Uterus (tissue), 4 donors: ENCODE data around the gene HOTAIR. TPM values are rescaled to one million over a fixed set of nuclear protein-coding genes. Genes with fewer than 3 reads are reported as not detected.

ENCODE experiments used
- DNase-seq, 2 donors: peaks; one replicate each; pipeline ENCODE4 v3.0.0-alpha.2; 2019 to 2020
- H3K27ac ChIP-seq, 2 donors: fragments of 200-600 bp; sonication (generic); 1 replicate in 1 of 2; 2 replicates in 1 of 2; pipeline ENCODE4 v1.5.1; 2016 to 2018
- H3K27me3 ChIP-seq, 2 donors: fragments of 200-600 bp; sonication (generic); one replicate each; pipeline ENCODE4 v1.5.1; 2018 to 2019; ENCODE audit warnings: control low read depth in 1 of 2
- H3K36me3 ChIP-seq, 2 donors: fragments of 200-600 bp; sonication (generic); one replicate each; pipeline ENCODE4 v1.5.1; 2019; ENCODE audit warnings: control low read depth in 1 of 2
- H3K4me1 ChIP-seq, 2 donors: fragments of 200-600 bp; sonication (generic); one replicate each; pipeline ENCODE4 v1.5.1; 2018 to 2019; ENCODE audit warnings: control low read depth in 1 of 2
- H3K4me3 ChIP-seq, 2 donors: fragments of 200-600 bp; sonication (generic); 1 replicate in 1 of 2; 2 replicates in 1 of 2; pipeline ENCODE4 v1.5.1; 2018 to 2019; ENCODE audit warnings: mild to moderate bottlenecking in 1 of 2
- H3K9me3 ChIP-seq, 2 donors: fragments of 200-600 bp; sonication (generic); one replicate each; pipeline ENCODE4 v1.5.1; 2019; ENCODE audit warnings: control low read depth in 1 of 2
- CTCF ChIP-seq, 4 experiments: fragments of 200-600 bp in 2 of 4; fragments of 450-650 bp in 2 of 4; sonication (generic) in 2 of 4; IDR thresholded peaks; one replicate each; pipeline ENCODE4 v1.5.1; 2016 to 2019; ENCODE audit warnings: antibody characterized with exemption in 4 of 4, mild to moderate bottlenecking in 2 of 4, moderate library complexity in 1 of 4
- POLR2A ChIP-seq, 2 donors: fragments of 450-650 bp; IDR thresholded peaks; one replicate each; pipeline ENCODE4 v1.6.1; 2016; ENCODE audit warnings: antibody characterized with exemption in 2 of 2, mild to moderate bottlenecking in 1 of 2, moderate library complexity in 1 of 2
- intact Hi-C: fragments of 100-400 bp; cut with DNase I; formaldehyde crosslinking; loops from one replicate; pipeline ENCODE4 v1.15.1; 2023; ENCODE audit warnings: low total_unique reads
- total RNA-seq, 4 donors: library from RNA; depleted of rRNA in 3 of 4; stranded (reverse); fragments of >200 nt in 3 of 4; gene quantifications; one replicate each; pipeline versions ENCODE4 v1.1.0 to v1.2.4, GENCODE V29; 2014 to 2023
- donor health status: DM: yes; HTN: yes; CAD: no.

The HOTAIR gene
- total RNA-seq, 4 donors from 2014 or later, result 1.2 to 4.1 (median 2.1) TPM; not detected in 1

GRCh38 chr12:53980104-53980801 lies 5.5 kb upstream of the HOTAIR start:
- H3K4me1 ChIP-seq, result peaks cover 0 to 2% of the 10 kb centered on the region in 2 donors
- no peak for DNase-seq
- peaks cover 21 to 68% of the 10 kb centered on the region in 2 donors for H3K27me3 ChIP-seq
- no peak overlapping the region for H3K4me3 ChIP-seq
- TF ChIP-seq POLR2A (IDR thresholded peaks at IDR 0.05) (no peak), CTCF (IDR thresholded peaks at IDR 0.05) (no peak)
- no peak overlapping the region for H3K27ac ChIP-seq
- H3K9me3 ChIP-seq, result no peaks in the 10 kb centered on the region
- intact Hi-C loops, result no loop called here
- no peaks in the 10 kb centered on the region for H3K36me3 ChIP-seq

GRCh38 chr12:53978477-53979356 lies 4.0 kb upstream of the HOTAIR start:
- H3K9me3 ChIP-seq, result no peaks in the 10 kb centered on the region
- H3K4me3 ChIP-seq, result no peak overlapping the region
- TF ChIP-seq POLR2A (IDR thresholded peaks at IDR 0.05), result no peak
- no peak for TF ChIP-seq CTCF (IDR thresholded peaks at IDR 0.05)
- H3K27me3 ChIP-seq, result peaks cover 29 to 68% of the 10 kb centered on the region in 2 donors
- intact Hi-C loops, result no loop called here
- H3K4me1 ChIP-seq, result peaks cover 0 to 2% of the 10 kb centered on the region in 2 donors
- DNase-seq, result no peak
- no peak overlapping the region for H3K27ac ChIP-seq
- H3K36me3 ChIP-seq, result no peaks in the 10 kb centered on the region

GRCh38 chr12:53977596-53978445 lies 3.1 kb upstream of the HOTAIR start:
- intact Hi-C loops, result no loop called here
- no peak for DNase-seq
- Histone ChIP-seq H3K36me3 (no peaks in the 10 kb centered on the region), H3K4me3 (no peak overlapping the region), H3K27me3 (peaks cover 31 to 69% of the 10 kb centered on the region in 2 donors), H3K27ac (no peak overlapping the region), H3K4me1 (peaks cover 0 to 4% of the 10 kb centered on the region in 2 donors), H3K9me3 (no peaks in the 10 kb centered on the region)
- no peak for TF ChIP-seq POLR2A (IDR thresholded peaks at IDR 0.05)
- no peak for TF ChIP-seq CTCF (IDR thresholded peaks at IDR 0.05)

GRCh38 chr12:53976823-53977595 lies 2.3 kb upstream of the HOTAIR start:
- H3K4me3 ChIP-seq, result no peak overlapping the region
- H3K4me1 ChIP-seq, result peaks cover 0 to 4% of the 10 kb centered on the region in 2 donors
- no peak overlapping the region for H3K27ac ChIP-seq
- no peaks in the 10 kb centered on the region for H3K36me3 ChIP-seq
- peaks cover 31 to 68% of the 10 kb centered on the region in 2 donors for H3K27me3 ChIP-seq
- TF ChIP-seq CTCF (IDR thresholded peaks at IDR 0.05) (no peak), POLR2A (IDR thresholded peaks at IDR 0.05) (no peak)
- DNase-seq, result no peak
- intact Hi-C loops, result no loop called here
- H3K9me3 ChIP-seq, result no peaks in the 10 kb centered on the region
